MM.1S (cell line): Measurements from ENCODE around the gene ZC3H7B.

Experiments used
- CTCF ChIP-seq: fragments of 300-600 bp; sonication (generic); IDR thresholded peaks from 2 replicates; pipeline ENCODE4 v1.5.1; 2016; ENCODE audit warnings: antibody characterized with exemption, low read length, mixed read lengths
- EZH2 ChIP-seq: fragments of 300-600 bp; sonication (generic); optimal IDR thresholded peaks from 2 replicates; pipeline ENCODE3; 2017; ENCODE audit warnings: low read depth, mild to moderate bottlenecking, antibody characterized with exemption, low read length, mixed read lengths

- TF ChIP-seq CTCF, result no peak
- no peak for TF ChIP-seq EZH2
Measured at GRCh38 chr22:41339823-41340222, 38.5 kb downstream of the ZC3H7B start.
